Fibroblast of mammary gland (primary cell): Measurements from ENCODE around the gene LCN12.

Experiments used
- DNase-seq: peaks from one replicate; pipeline ENCODE4 v3.0.0-alpha.2; 2010; ENCODE audit warnings: low read depth
- H3K4me3 ChIP-seq: 2 replicates; pipeline ENCODE4 v1.5.1; 2011; ENCODE audit warnings: low read depth, mild to moderate bottlenecking, low read length, moderate library complexity; ENCODE audit not compliant: control insufficient read depth
- CTCF ChIP-seq: conservative IDR thresholded peaks from 2 replicates; pipeline ENCODE4 v1.5.1; 2011; ENCODE audit warnings: low read depth, low read length, inconsistent platforms; ENCODE audit not compliant: control insufficient read depth, insufficient read depth

LCN12 gene

DNA sequence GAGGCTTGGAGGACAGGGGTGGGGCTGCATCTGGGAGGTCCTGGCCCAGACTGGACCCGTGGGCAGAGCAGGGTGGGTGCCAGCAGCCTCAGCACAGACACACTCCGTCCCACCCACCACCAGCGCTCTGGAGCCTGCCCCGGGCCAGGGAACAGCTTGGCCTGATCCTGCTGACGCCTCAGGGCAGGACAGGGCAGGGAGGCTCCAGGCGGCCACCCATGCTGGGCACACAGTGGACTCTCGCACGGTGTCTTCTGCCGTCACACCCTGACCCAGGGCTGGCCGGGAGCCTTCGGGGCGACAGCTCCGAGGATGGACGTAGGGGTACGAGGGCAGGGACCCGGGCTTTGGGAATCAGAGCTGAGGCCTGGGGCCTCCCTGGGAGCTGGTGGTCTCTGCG lies 17.1 kb downstream of the LCN12 start:
- no peak for TF ChIP-seq CTCF
- no peak overlapping the region for H3K4me3 ChIP-seq
- DNase-seq, result no peak

GRCh38 chr9:136969774-136970173 lies 17.7 kb downstream of the LCN12 start:
- H3K4me3 ChIP-seq, result no peak overlapping the region
- TF ChIP-seq CTCF, result no peak
- no peak for DNase-seq

DNA sequence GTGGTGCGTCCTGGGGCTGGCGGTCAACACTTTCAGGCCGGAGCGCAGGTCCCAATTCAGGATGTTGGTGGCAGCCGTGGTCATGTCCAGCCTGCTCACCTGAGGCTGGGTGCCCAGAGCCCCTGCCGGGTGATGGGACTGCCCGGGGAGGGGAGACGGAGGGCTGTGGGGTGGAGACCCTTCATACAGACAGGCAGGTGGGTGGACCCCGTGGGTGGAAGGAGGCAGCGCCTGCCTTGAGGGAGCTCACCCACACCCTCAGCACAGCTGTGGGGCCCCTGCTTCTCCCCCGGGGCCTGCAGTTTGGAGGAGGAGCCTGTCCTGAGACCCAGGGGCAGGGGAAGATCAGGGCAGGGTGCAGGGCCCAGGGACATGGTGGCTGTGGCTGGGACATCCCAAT lies 18.3 kb downstream of the LCN12 start:
- no peak overlapping the region for H3K4me3 ChIP-seq
- no peak for DNase-seq
- no peak for TF ChIP-seq CTCF

DNA sequence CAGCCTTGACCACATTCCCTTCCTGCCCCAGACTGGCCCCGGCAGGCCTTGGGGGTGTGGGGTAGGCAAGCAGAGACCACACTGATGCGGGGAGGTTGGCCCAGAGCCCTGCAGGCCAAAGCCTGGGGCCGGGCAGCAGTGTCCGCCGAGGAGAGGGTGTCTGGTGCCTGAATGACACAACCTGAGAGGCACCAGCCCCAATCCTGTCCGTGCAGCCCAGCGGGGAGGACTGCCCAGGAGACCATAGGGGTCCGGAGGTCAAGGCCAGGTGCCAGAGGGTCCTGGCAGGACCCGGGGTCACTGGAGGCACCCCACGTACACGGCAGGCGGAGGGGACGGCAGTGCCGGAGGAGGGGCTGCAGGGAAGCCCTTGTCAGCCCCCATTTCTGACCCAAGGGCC lies 19.7 kb downstream of the LCN12 start:
- TF ChIP-seq CTCF, result no peak

GRCh38 chr9:136972335-136972734 lies 20.3 kb downstream of the LCN12 start:
- H3K4me3 ChIP-seq, result no peak overlapping the region
- no peak for TF ChIP-seq CTCF
- DNase-seq, result no peak

More for the DNA sequence above, 19.7 kb downstream of the LCN12 start:
- no peak for DNase-seq
- H3K4me3 ChIP-seq, result no peak overlapping the region

- no peak overlapping the region for H3K4me3 ChIP-seq
- no peak for DNase-seq
These were observed 20.7 kb downstream of the LCN12 start for GRCh38 chr9:136972743-136973142.

More at GRCh38 chr9:136972743-136973142, 20.7 kb downstream of the LCN12 start:
- TF ChIP-seq CTCF, result no peak
